GM19099 (cell line): Measurements from ENCODE around the gene IFTAP.

Experiments used
- POLR2A ChIP-seq: IDR thresholded peaks from 3 replicates; pipeline ENCODE4 v1.6.1; 2011; ENCODE audit warnings: low read depth; ENCODE audit not compliant: insufficient read length; ENCODE audit errors: extremely low read depth

IFTAP gene

GRCh38 chr11:36586543-36586942 lies 7.8 kb upstream of the IFTAP start:
- no peak for TF ChIP-seq POLR2A

- no peak for TF ChIP-seq POLR2A
These were observed 6.2 kb upstream of the IFTAP start for GRCh38 chr11:36588099-36588498.

GRCh38 chr11:36590513-36590912 lies 3.8 kb upstream of the IFTAP start:
- no peak for TF ChIP-seq POLR2A

GRCh38 chr11:36591433-36591832 lies 2.9 kb upstream of the IFTAP start:
- no peak for TF ChIP-seq POLR2A

GRCh38 chr11:36596880-36597279 lies 2.6 kb downstream of the IFTAP start:
- TF ChIP-seq POLR2A: no peak

GRCh38 chr11:36598051-36598450 lies 3.7 kb downstream of the IFTAP start, which contains the start of gene RAG2:
TSS of gene RAG2 (minus strand) at chr11:36598236. CDS start at chr11:36594168, 4,068 bp downstream.
- TF ChIP-seq POLR2A: no peak

GRCh38 chr11:36600180-36600579 lies 5.9 kb downstream of the IFTAP start:
- TF ChIP-seq POLR2A: no peak

GRCh38 chr11:36601155-36601554 lies 6.9 kb downstream of the IFTAP start:
- TF ChIP-seq POLR2A: no peak

- no peak for TF ChIP-seq POLR2A
These were observed 7.8 kb downstream of the IFTAP start for GRCh38 chr11:36602135-36602534.

GRCh38 chr11:36605221-36606216 lies 11.2 kb downstream of the IFTAP start:
- TF ChIP-seq POLR2A: no peak

- no peak for TF ChIP-seq POLR2A
These were observed 14.3 kb downstream of the IFTAP start for GRCh38 chr11:36608491-36609199.

- no peak for TF ChIP-seq POLR2A
These were observed 15.1 kb downstream of the IFTAP start for GRCh38 chr11:36609383-36609782.

GRCh38 chr11:36615826-36616225 lies 21.5 kb downstream of the IFTAP start:
- TF ChIP-seq POLR2A: no peak

GRCh38 chr11:36617543-36618362 lies 23.5 kb downstream of the IFTAP start:
- TF ChIP-seq POLR2A: no peak
